DOHH2 (cell line): Measurements from ENCODE around the gene SIAH1.

ENCODE experiments used
- H3F3A ChIP-seq: fragments of 200-600 bp; sonication (generic), shearing (Covaris generic); 2 replicates; pipeline ENCODE4 v1.6.0; 2016; ENCODE audit warnings: antibody characterized with exemption, mild to moderate bottlenecking; ENCODE audit not compliant: control insufficient read depth, insufficient read depth
- H3K27ac ChIP-seq: fragments of 200-600 bp; sonication (generic); 2 replicates; pipeline ENCODE4 v1.5.1; 2014; ENCODE audit warnings: low read depth, mild to moderate bottlenecking, low read length, moderate library complexity
- H3K27me3 ChIP-seq: fragments of 200-600 bp; sonication (generic); 2 replicates; pipeline ENCODE4 v1.6.1; 2014; ENCODE audit warnings: mild to moderate bottlenecking, low read length, mixed read lengths; ENCODE audit not compliant: control insufficient read depth
- H3K36me3 ChIP-seq: fragments of 200-600 bp; sonication (generic); 2 replicates; pipeline ENCODE4 v1.6.1; 2014; ENCODE audit warnings: mild to moderate bottlenecking, low read length, moderate library complexity, mixed read lengths; ENCODE audit not compliant: control insufficient read depth
- H3K4me1 ChIP-seq: fragments of 200-600 bp; sonication (generic); 2 replicates; pipeline ENCODE4 v1.6.1; 2014; ENCODE audit warnings: mild to moderate bottlenecking, low read length, mixed read lengths; ENCODE audit not compliant: control insufficient read depth
- H3K4me2 ChIP-seq: fragments of 200-600 bp; sonication (generic); 2 replicates; pipeline ENCODE4 v1.6.0; 2014; ENCODE audit warnings: mild to moderate bottlenecking, low read length, moderate library complexity
- H3K4me3 ChIP-seq: fragments of 200-600 bp; sonication (generic); 2 replicates; pipeline ENCODE4 v1.5.1; 2014; ENCODE audit warnings: mild to moderate bottlenecking, low read length, mixed read lengths
- H3K79me2 ChIP-seq: fragments of 200-600 bp; sonication (generic); 2 replicates; pipeline ENCODE4 v1.6.1; 2014; ENCODE audit warnings: mild to moderate bottlenecking, low read length, mixed read lengths; ENCODE audit not compliant: control insufficient read depth
- H3K9me2 ChIP-seq: fragments of 200-600 bp; sonication (generic); replicated peaks from 2 replicates; pipeline ENCODE4 v1.6.1; 2014; ENCODE audit warnings: mild to moderate bottlenecking, low read length, mixed read lengths; ENCODE audit not compliant: control insufficient read depth
- H3K9me3 ChIP-seq: fragments of 200-600 bp; sonication (generic); 2 replicates; pipeline ENCODE4 v1.6.1; 2014; ENCODE audit warnings: antibody characterized with exemption, low read length, mixed read lengths; ENCODE audit not compliant: control insufficient read depth, insufficient read depth
- H4K20me1 ChIP-seq: fragments of 200-600 bp; sonication (generic); 2 replicates; pipeline ENCODE4 v1.6.0; 2014; ENCODE audit warnings: low read depth, mild to moderate bottlenecking, antibody characterized with exemption, low read length, moderate library complexity; ENCODE audit not compliant: control insufficient read depth, insufficient read depth
- CTCF ChIP-seq: fragments of 200-600 bp; sonication (generic); IDR thresholded peaks from one replicate; pipeline ENCODE4 v1.5.1; 2014; ENCODE audit warnings: antibody characterized with exemption, mild to moderate bottlenecking, low read depth, low read length; ENCODE audit not compliant: poor library complexity, severe bottlenecking
- EZH2phosphoT487 ChIP-seq: fragments of 200-600 bp; sonication (generic); IDR thresholded peaks from 2 replicates; pipeline ENCODE4 v1.6.1; 2017; ENCODE audit warnings: borderline replicate concordance, mild to moderate bottlenecking, antibody characterized with exemption, low read length, moderate library complexity, mixed read lengths

Gene SIAH1

DNA sequence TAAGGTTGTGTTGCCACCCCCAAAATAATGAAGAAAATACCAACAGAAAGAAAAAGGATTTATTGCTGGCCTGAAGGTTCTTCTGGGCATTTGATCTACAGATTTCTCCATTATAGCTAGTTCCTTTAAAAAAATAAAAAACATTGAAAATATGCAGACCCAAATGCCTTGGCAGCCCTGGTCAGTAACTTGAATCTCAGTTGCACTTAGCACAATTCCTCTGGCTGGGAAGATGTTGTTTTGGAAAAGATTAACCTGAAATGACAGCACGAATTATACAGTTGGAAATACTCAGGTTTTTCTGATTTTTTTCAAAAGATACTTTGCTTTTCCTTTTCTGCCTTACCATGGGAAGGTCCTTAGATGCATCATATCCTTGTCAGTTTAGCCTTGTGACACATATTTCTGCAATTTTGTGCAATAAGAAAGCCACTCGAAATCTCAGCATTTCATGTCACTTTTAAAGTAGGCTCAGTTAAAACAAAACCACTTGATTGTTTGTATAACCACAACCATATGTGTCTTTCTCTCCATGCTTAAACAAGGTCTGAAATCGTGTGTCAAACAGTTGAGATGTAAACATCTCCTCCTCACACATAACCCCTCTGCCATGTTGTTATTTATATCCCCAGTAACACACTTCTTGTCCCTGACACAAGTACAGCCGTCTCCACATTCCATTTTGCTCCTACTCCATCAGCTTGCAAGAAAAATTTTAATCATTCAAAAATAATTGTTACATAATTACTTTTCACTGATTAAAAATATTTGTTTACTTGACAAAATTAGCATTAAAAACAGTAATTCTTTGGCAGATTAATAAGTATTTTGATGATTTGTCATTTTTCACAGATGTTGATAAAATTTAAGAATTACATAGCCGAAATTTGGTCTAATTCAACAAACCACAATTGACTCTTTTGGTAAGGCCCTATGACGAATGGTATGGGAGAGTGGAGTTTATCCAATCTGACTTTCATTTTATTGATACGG, 61.1 kb downstream of the SIAH1 start:
- no peaks in the 10 kb centered on the region for H3K9me2 ChIP-seq
- H3K79me2 ChIP-seq, result no peaks in the 10 kb centered on the region
- no peaks in the 10 kb centered on the region for H3K27me3 ChIP-seq
- no peak overlapping the region for H3K4me2 ChIP-seq
- no peak for TF ChIP-seq EZH2phosphoT487
- TF ChIP-seq CTCF, result no peak
- no peak overlapping the region for H3K27ac ChIP-seq
- H3K9me3 ChIP-seq, result no peaks in the 10 kb centered on the region
- H3K4me1 ChIP-seq, result no peaks in the 10 kb centered on the region; the same call in 1 of the 2 replicates
- no peaks in the 10 kb centered on the region for H4K20me1 ChIP-seq
- no peaks in the 10 kb centered on the region for H3K36me3 ChIP-seq
- no peak overlapping the region for H3K4me3 ChIP-seq
- no peaks in the 10 kb centered on the region for H3F3A ChIP-seq

DNA sequence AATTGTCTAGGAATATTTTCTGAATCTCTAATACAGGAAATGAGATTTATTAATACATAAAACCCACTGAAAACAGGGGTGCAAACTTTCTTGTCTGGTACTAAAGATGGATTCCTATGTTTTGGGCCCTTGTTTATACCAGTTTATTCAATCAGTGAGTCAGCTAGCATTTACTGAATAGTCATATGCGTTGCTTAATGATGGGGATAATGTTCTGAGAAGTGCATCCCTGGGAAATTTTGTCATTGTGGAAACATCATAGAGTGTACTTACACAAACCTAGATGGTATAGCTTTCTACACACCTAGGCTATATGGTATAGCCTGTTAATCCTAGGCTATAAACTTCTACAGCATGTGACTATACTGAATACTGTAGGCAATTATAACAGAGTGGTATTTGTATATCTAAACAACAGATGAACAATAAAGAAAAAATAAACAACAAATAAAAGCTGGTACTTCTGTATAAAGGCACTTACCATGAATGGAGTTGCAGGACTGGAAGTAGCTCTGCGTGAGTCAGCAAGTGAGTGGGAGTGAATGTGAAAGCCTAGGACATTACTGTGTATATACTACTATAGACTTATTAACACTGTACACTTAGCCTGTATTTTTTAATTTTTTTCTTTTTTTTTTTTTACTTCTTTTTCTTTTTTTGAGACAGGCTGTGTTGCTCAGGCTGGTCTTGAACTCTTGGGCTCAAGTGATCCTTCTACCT, 63.7 kb downstream of the SIAH1 start:
- H3K27me3 ChIP-seq, result no peaks in the 10 kb centered on the region
- no peak overlapping the region for H3K4me2 ChIP-seq
- no peaks in the 10 kb centered on the region for H3F3A ChIP-seq
- H3K4me3 ChIP-seq, result no peak overlapping the region
- H3K79me2 ChIP-seq, result no peaks in the 10 kb centered on the region
- no peaks in the 10 kb centered on the region for H3K36me3 ChIP-seq
- H3K27ac ChIP-seq, result no peak overlapping the region
- no peaks in the 10 kb centered on the region for H3K9me2 ChIP-seq
- TF ChIP-seq CTCF, result no peak
- no peak for TF ChIP-seq EZH2phosphoT487
- no peaks in the 10 kb centered on the region for H4K20me1 ChIP-seq
- H3K9me3 ChIP-seq, result no peaks in the 10 kb centered on the region
- peaks cover 20% of the 10 kb centered on the region for H3K4me1 ChIP-seq

GRCh38 chr16:48318630-48319029, 66.6 kb downstream of the SIAH1 start:
- H3K9me2 ChIP-seq, result no peaks in the 10 kb centered on the region
- H3K9me3 ChIP-seq, result no peaks in the 10 kb centered on the region
- H3K4me1 ChIP-seq, result peaks cover 20% of the 10 kb centered on the region
- H3K27me3 ChIP-seq, result no peaks in the 10 kb centered on the region
- H3K36me3 ChIP-seq, result peaks cover 5% of the 10 kb centered on the region
- peak overlapping the region; percentile 37 for H3K4me2 ChIP-seq
- TF ChIP-seq CTCF (no peak), EZH2phosphoT487 (no peak)
- H3K27ac ChIP-seq, result no peak overlapping the region
- no peaks in the 10 kb centered on the region for H3K79me2 ChIP-seq
- no peaks in the 10 kb centered on the region for H4K20me1 ChIP-seq
- 0 out of 2 replicates have a peak overlapping the region, but pooled peaks have one; percentile 11 for H3K4me3 ChIP-seq
- no peaks in the 10 kb centered on the region for H3F3A ChIP-seq
